Activated CD8-positive, alpha-beta T cell treated with anti-CD3 and anti-CD28 coated beads, Interleukin-2, amount 10 ng/mL, durations not matched to agents 7 days and 5 days (primary cell): ENCODE measurements around the gene SLIT3. TPM values are rescaled to one million over a fixed set of nuclear protein-coding genes. Genes with fewer than 3 reads are reported as not detected.

Experiments
- ATAC-seq: fragments of 150-1000 bp; cut with Tn5 transposase; one replicate; pipeline ENCODE4 v1.10.0; 2021; ENCODE audit warnings: moderate library complexity
- CTCF ChIA-PET: fragments of 350-600 bp; sonication (Branson Sonifier 250); formaldehyde crosslinking; loops from one replicate; lab custom pipeline; 2021; ENCODE audit warnings: antibody characterized with exemption; lab: Charles Lee
- POLR2A ChIA-PET: fragments of 350-600 bp; sonication (Branson Sonifier 250); formaldehyde crosslinking; loops from one replicate; lab custom pipeline; 2021; ENCODE audit warnings: antibody characterized with exemption; lab: Charles Lee
- DNase-seq: peaks from one replicate; pipeline ENCODE4 v3.0.0-alpha.2; 2020
- H3K27ac Mint-ChIP-seq: one replicate; pipeline ENCODE4 v1.8.0; 2021; ENCODE audit warnings: mild to moderate bottlenecking, mixed read lengths
- H3K27me3 Mint-ChIP-seq: one replicate; pipeline ENCODE4 v1.8.0; 2021; ENCODE audit warnings: low read depth, mixed read lengths
- H3K36me3 Mint-ChIP-seq: one replicate; pipeline ENCODE4 v1.8.0; 2021; ENCODE audit warnings: low read depth, mixed read lengths
- H3K4me1 Mint-ChIP-seq: one replicate; pipeline ENCODE4 v1.8.0; 2021; ENCODE audit warnings: low read depth, mixed read lengths
- H3K4me3 Mint-ChIP-seq: one replicate; pipeline ENCODE4 v1.8.0; 2021; ENCODE audit warnings: mild to moderate bottlenecking, mixed read lengths
- H3K9me3 Mint-ChIP-seq: one replicate; pipeline ENCODE4 v1.8.0; 2022; ENCODE audit warnings: mixed read lengths; ENCODE audit not compliant: insufficient read depth
- total RNA-seq, 2 experiments: library from RNA; stranded (reverse); gene quantifications; one replicate each; pipeline ENCODE4 v1.2.3, GENCODE V29; 2021

Gene SLIT3
- total RNA-seq, 2 experiments from 2014 or later = not detected

- DNase-seq = no peak
- Mint-ChIP-seq H3K27ac (no peak overlapping the region), H3K4me3 (no peak overlapping the region), H3K9me3 (no peaks in the 10 kb centered on the region), H3K27me3 (peaks cover 2% of the 10 kb centered on the region), H3K4me1 (no peaks in the 10 kb centered on the region), H3K36me3 (no peaks in the 10 kb centered on the region)
- ChIA-PET POLR2A (no interaction called here), CTCF (no interaction called here)
- no peak for ATAC-seq
Observed at GRCh38 chr5:168818558-168818957, 482.4 kb downstream of the SLIT3 start.

GRCh38 chr5:168817591-168817990 is 483.3 kb downstream of the SLIT3 start:
- H3K27me3 Mint-ChIP-seq = peaks cover 2% of the 10 kb centered on the region
- no peaks in the 10 kb centered on the region for H3K4me1 Mint-ChIP-seq
- DNase-seq = no peak
- H3K9me3 Mint-ChIP-seq = no peaks in the 10 kb centered on the region
- H3K4me3 Mint-ChIP-seq = no peak overlapping the region
- ATAC-seq = no peak
- no peaks in the 10 kb centered on the region for H3K36me3 Mint-ChIP-seq
- no peak overlapping the region for H3K27ac Mint-ChIP-seq
- CTCF ChIA-PET = no interaction called here
- POLR2A ChIA-PET = no interaction called here

GRCh38 chr5:168816661-168817060 is 484.3 kb downstream of the SLIT3 start:
- CTCF ChIA-PET = no interaction called here
- POLR2A ChIA-PET = interaction anchor here (1.1 kb wide), 1 partner anchor 36 kb away, joined by 4 read pairs; no protein-coding TSS in a partner anchor
- H3K4me1 Mint-ChIP-seq = no peaks in the 10 kb centered on the region
- H3K27ac Mint-ChIP-seq = no peak overlapping the region
- no peaks in the 10 kb centered on the region for H3K36me3 Mint-ChIP-seq
- no peaks in the 10 kb centered on the region for H3K9me3 Mint-ChIP-seq
- H3K27me3 Mint-ChIP-seq = peaks cover 2% of the 10 kb centered on the region
- H3K4me3 Mint-ChIP-seq = no peak overlapping the region
- ATAC-seq (no peak), DNase-seq (no peak)

GRCh38 chr5:168813184-168813968 is 487.6 kb downstream of the SLIT3 start:
- Mint-ChIP-seq H3K27ac (no peak overlapping the region), H3K4me3 (no peak overlapping the region), H3K4me1 (no peaks in the 10 kb centered on the region), H3K36me3 (no peaks in the 10 kb centered on the region), H3K9me3 (no peaks in the 10 kb centered on the region), H3K27me3 (no peaks in the 10 kb centered on the region)
- ChIA-PET CTCF (interaction anchor here (0.8 to 1.3 kb wide), 2 partner anchors 15 to 16 kb away, joined by 3 read pairs; no protein-coding TSS in a partner anchor), POLR2A (interaction anchor here (0.5 kb wide), 1 partner anchor 43 kb away, joined by 4 read pairs; no protein-coding TSS in a partner anchor)
- DNase-seq (no peak), ATAC-seq (no peak)

- no peaks in the 10 kb centered on the region for H3K36me3 Mint-ChIP-seq
- ATAC-seq (no peak), DNase-seq (no peak)
- ChIA-PET CTCF (no interaction called here), POLR2A (no interaction called here)
- H3K27ac Mint-ChIP-seq = no peak overlapping the region
- no peak overlapping the region for H3K4me3 Mint-ChIP-seq
- no peaks in the 10 kb centered on the region for H3K9me3 Mint-ChIP-seq
- no peaks in the 10 kb centered on the region for H3K4me1 Mint-ChIP-seq
- no peaks in the 10 kb centered on the region for H3K27me3 Mint-ChIP-seq
Observed at GRCh38 chr5:168810641-168811040, 490.3 kb downstream of the SLIT3 start.

GRCh38 chr5:168809218-168809617 is 491.7 kb downstream of the SLIT3 start:
- Mint-ChIP-seq H3K27me3 (no peaks in the 10 kb centered on the region), H3K9me3 (no peaks in the 10 kb centered on the region), H3K4me3 (no peak overlapping the region), H3K36me3 (no peaks in the 10 kb centered on the region), H3K4me1 (no peaks in the 10 kb centered on the region), H3K27ac (no peak overlapping the region)
- ChIA-PET CTCF (no interaction called here), POLR2A (no interaction called here)
- no peak for DNase-seq
- ATAC-seq = no peak

- CTCF ChIA-PET = no interaction called here
- Mint-ChIP-seq H3K36me3 (no peaks in the 10 kb centered on the region), H3K4me1 (no peaks in the 10 kb centered on the region), H3K4me3 (no peak overlapping the region), H3K27ac (no peak overlapping the region), H3K27me3 (peaks cover 3% of the 10 kb centered on the region), H3K9me3 (no peaks in the 10 kb centered on the region)
- POLR2A ChIA-PET = no interaction called here
- no peak for DNase-seq
- ATAC-seq = no peak
Observed at GRCh38 chr5:168808051-168808616, 492.8 kb downstream of the SLIT3 start.

GRCh38 chr5:168807287-168807686 is 493.7 kb downstream of the SLIT3 start:
- no peaks in the 10 kb centered on the region for H3K36me3 Mint-ChIP-seq
- H3K4me1 Mint-ChIP-seq = no peaks in the 10 kb centered on the region
- no peaks in the 10 kb centered on the region for H3K9me3 Mint-ChIP-seq
- no peak overlapping the region for H3K27ac Mint-ChIP-seq
- CTCF ChIA-PET = no interaction called here
- POLR2A ChIA-PET = no interaction called here
- DNase-seq = no peak
- no peak overlapping the region for H3K4me3 Mint-ChIP-seq
- H3K27me3 Mint-ChIP-seq = peaks cover 3% of the 10 kb centered on the region
- no peak for ATAC-seq

- ChIA-PET CTCF (no interaction called here), POLR2A (no interaction called here)
- Mint-ChIP-seq H3K9me3 (no peaks in the 10 kb centered on the region), H3K36me3 (no peaks in the 10 kb centered on the region), H3K4me1 (peaks cover 10% of the 10 kb centered on the region), H3K4me3 (no peak overlapping the region), H3K27me3 (peaks cover 6% of the 10 kb centered on the region), H3K27ac (no peak overlapping the region)
- DNase-seq (no peak), ATAC-seq (no peak)
Observed at GRCh38 chr5:168803541-168803940, 497.4 kb downstream of the SLIT3 start.

GRCh38 chr5:168802337-168802736 is 498.6 kb downstream of the SLIT3 start:
- DNase-seq = no peak
- ATAC-seq = no peak
- H3K9me3 Mint-ChIP-seq = no peaks in the 10 kb centered on the region
- no peaks in the 10 kb centered on the region for H3K36me3 Mint-ChIP-seq
- H3K27ac Mint-ChIP-seq = no peak overlapping the region
- H3K4me1 Mint-ChIP-seq = peaks cover 22% of the 10 kb centered on the region
- peaks cover 6% of the 10 kb centered on the region for H3K27me3 Mint-ChIP-seq
- POLR2A ChIA-PET = no interaction called here
- H3K4me3 Mint-ChIP-seq = no peak overlapping the region
- CTCF ChIA-PET = no interaction called here

GRCh38 chr5:168801567-168801966 is 499.4 kb downstream of the SLIT3 start:
- Mint-ChIP-seq H3K4me1 (peaks cover 23% of the 10 kb centered on the region), H3K27ac (no peak overlapping the region), H3K4me3 (no peak overlapping the region), H3K27me3 (peaks cover 6% of the 10 kb centered on the region), H3K36me3 (no peaks in the 10 kb centered on the region), H3K9me3 (no peaks in the 10 kb centered on the region)
- ATAC-seq (no peak), DNase-seq (no peak)
- ChIA-PET POLR2A (interaction anchor here (0.7 kb wide), 1 partner anchor 11 kb away, joined by 3 read pairs; no protein-coding TSS in a partner anchor), CTCF (no interaction called here)

GRCh38 chr5:168800701-168801100 is 500.2 kb downstream of the SLIT3 start:
- Mint-ChIP-seq H3K27me3 (peaks cover 6% of the 10 kb centered on the region), H3K4me3 (no peak overlapping the region), H3K9me3 (no peaks in the 10 kb centered on the region), H3K36me3 (no peaks in the 10 kb centered on the region), H3K4me1 (peaks cover 23% of the 10 kb centered on the region), H3K27ac (no peak overlapping the region)
- ATAC-seq (no peak), DNase-seq (no peak)
- POLR2A ChIA-PET = no interaction called here
- CTCF ChIA-PET = no interaction called here
